Osteocyte (in vitro differentiated cells): Measurements from ENCODE around the gene JAG1. TPM values are rescaled to one million over a fixed set of nuclear protein-coding genes. Genes with fewer than 3 reads are reported as not detected.

Source experiments
- DNase-seq: peaks from one replicate; pipeline ENCODE4 v3.0.0; 2021; ENCODE audit warnings: mixed read lengths; ENCODE audit not compliant: unreplicated experiment; ENCODE audit errors: extremely low spot score
- H3K27ac Mint-ChIP-seq: one replicate; pipeline ENCODE4 v1.8.0; 2021; ENCODE audit warnings: mild to moderate bottlenecking, mixed read lengths; ENCODE audit not compliant: unreplicated experiment
- H3K27me3 Mint-ChIP-seq: one replicate; pipeline ENCODE4 v1.8.0; 2021; ENCODE audit warnings: mixed read lengths; ENCODE audit not compliant: unreplicated experiment
- H3K36me3 Mint-ChIP-seq: one replicate; pipeline ENCODE4 v1.8.0; 2021; ENCODE audit warnings: mixed read lengths; ENCODE audit not compliant: unreplicated experiment
- H3K4me1 Mint-ChIP-seq: one replicate; pipeline ENCODE4 v1.8.0; 2021; ENCODE audit warnings: mixed read lengths; ENCODE audit not compliant: unreplicated experiment
- H3K4me3 Mint-ChIP-seq: one replicate; pipeline ENCODE4 v1.8.0; 2021; ENCODE audit warnings: mild to moderate bottlenecking, moderate library complexity, mixed read lengths; ENCODE audit not compliant: unreplicated experiment
- H3K9me3 Mint-ChIP-seq: one replicate; pipeline ENCODE4 v1.8.0; 2021; ENCODE audit warnings: mixed read lengths; ENCODE audit not compliant: unreplicated experiment
- CTCF ChIP-seq: fragments of 200-600 bp; sonication (generic); IDR thresholded peaks from 2 replicates; pipeline ENCODE4 v1.5.0; 2021; ENCODE audit warnings: antibody characterized with exemption, mild to moderate bottlenecking, moderate library complexity
- total RNA-seq: library from RNA; stranded (reverse); gene quantifications from 2 replicates; pipeline ENCODE4 v1.2.1, GENCODE V29; 2021

JAG1 gene
- total RNA-seq, 1 donor from 2014 or later, result 254 TPM

- no peak for TF ChIP-seq CTCF
- Mint-ChIP-seq H3K4me3 (peak overlapping the region; percentile 52), H3K27me3 (no peaks in the 10 kb centered on the region), H3K27ac (peak overlapping the region; percentile 95), H3K4me1 (peaks cover 95% of the 10 kb centered on the region), H3K36me3 (peaks cover 41% of the 10 kb centered on the region), H3K9me3 (no peaks in the 10 kb centered on the region)
- DNase-seq, result no peak
Observed at GRCh38 chr20:10637031-10637559, 36.7 kb downstream of the JAG1 start.

- Mint-ChIP-seq H3K36me3 (peaks cover 35% of the 10 kb centered on the region), H3K4me3 (peak overlapping the region; percentile 32), H3K9me3 (no peaks in the 10 kb centered on the region), H3K27me3 (no peaks in the 10 kb centered on the region), H3K4me1 (peaks cover 93% of the 10 kb centered on the region), H3K27ac (peak overlapping the region; percentile 95)
- DNase-seq, result no peak
- TF ChIP-seq CTCF, result peak; percentile 14
Observed at GRCh38 chr20:10636326-10636818, 37.4 kb downstream of the JAG1 start.

- no peaks in the 10 kb centered on the region for H3K27me3 Mint-ChIP-seq
- TF ChIP-seq CTCF, result no peak
- no peaks in the 10 kb centered on the region for H3K9me3 Mint-ChIP-seq
- peak overlapping the region; percentile 95 for H3K27ac Mint-ChIP-seq
- H3K36me3 Mint-ChIP-seq, result peaks cover 28% of the 10 kb centered on the region
- peak overlapping the region; percentile 20 for H3K4me3 Mint-ChIP-seq
- H3K4me1 Mint-ChIP-seq, result peaks cover 93% of the 10 kb centered on the region
- DNase-seq, result no peak
Observed at GRCh38 chr20:10635476-10636208, 38.2 kb downstream of the JAG1 start.

DNA sequence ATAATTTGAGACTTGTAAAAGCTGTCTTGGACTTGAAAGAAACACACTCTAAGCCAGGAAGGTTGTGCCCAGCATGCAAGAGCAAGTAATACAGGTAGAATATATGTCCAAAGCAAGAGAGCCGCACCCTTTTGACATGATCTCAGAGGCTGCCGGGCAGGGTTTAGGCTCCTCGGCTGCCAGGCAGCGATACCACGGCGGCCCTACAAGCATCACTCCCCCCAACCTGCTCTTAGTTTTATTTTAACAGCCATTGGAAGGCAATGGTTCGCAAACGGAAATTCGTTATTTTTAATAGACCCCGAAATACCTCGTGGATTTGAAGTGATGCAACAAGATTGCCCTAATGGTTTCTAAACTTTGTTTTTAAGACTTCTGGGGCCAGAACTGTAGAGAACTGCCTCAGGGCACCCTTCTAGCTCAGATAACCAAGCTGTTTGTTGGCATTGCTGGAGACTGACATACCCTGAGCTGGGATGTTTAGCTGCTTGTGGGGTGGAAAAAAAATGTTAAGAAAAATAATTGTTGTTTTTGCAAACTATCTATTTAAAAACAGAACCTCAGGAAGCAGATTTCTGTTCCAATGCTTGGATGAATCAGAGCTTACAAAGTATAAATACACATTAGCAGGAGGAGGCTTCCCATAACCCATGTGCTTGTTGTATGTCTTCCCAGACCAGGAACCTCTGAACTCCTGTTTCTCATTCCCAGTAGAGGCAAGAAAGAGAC, 39.0 kb downstream of the JAG1 start:
- no peak for TF ChIP-seq CTCF
- DNase-seq, result no peak
- Mint-ChIP-seq H3K4me3 (peak overlapping the region; percentile 20), H3K27ac (peak overlapping the region; percentile 95), H3K27me3 (no peaks in the 10 kb centered on the region), H3K9me3 (no peaks in the 10 kb centered on the region), H3K36me3 (peaks cover 21% of the 10 kb centered on the region), H3K4me1 (peaks cover 92% of the 10 kb centered on the region)

DNA sequence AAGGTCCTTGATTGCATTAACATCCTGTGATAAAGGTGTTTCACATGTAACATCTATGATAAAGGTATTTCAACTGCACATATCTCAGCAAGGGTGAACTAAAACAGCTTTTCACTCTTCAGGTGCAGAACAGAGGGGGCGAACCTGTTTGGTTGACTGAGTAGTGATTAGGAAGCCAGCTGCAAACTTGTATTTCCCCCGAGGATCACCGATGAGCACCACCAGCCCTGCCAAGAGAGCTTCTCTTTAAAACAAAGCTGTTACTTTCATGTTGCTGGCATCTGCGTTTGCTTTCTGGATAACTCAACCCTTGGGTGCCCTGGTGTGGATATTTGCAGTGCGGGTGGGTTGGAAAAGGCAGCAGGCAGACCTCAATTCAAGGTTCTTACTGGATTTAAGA, 39.6 kb downstream of the JAG1 start:
- no peak for DNase-seq
- no peaks in the 10 kb centered on the region for H3K27me3 Mint-ChIP-seq
- H3K9me3 Mint-ChIP-seq, result no peaks in the 10 kb centered on the region
- peak overlapping the region; percentile 95 for H3K27ac Mint-ChIP-seq
- H3K4me3 Mint-ChIP-seq, result no peak overlapping the region
- peaks cover 17% of the 10 kb centered on the region for H3K36me3 Mint-ChIP-seq
- H3K4me1 Mint-ChIP-seq, result peaks cover 93% of the 10 kb centered on the region
- TF ChIP-seq CTCF, result no peak
